ENCODE data around the gene PFKL. TPM values are rescaled to one million over a fixed set of nuclear protein-coding genes. Genes with fewer than 3 reads are reported as not detected.
A peak's percentile ranks its signal among the peaks of the same experiment; 100 is the strongest.
"Not testable (repeated sequence)": the region's sequence is repeated elsewhere in the genome, so short reads cannot be mapped to it uniquely, and the experiment has no call there.

Gene PFKL
- total RNA-seq, 1 donor from 2014 or later = 316 TPM

DNA sequence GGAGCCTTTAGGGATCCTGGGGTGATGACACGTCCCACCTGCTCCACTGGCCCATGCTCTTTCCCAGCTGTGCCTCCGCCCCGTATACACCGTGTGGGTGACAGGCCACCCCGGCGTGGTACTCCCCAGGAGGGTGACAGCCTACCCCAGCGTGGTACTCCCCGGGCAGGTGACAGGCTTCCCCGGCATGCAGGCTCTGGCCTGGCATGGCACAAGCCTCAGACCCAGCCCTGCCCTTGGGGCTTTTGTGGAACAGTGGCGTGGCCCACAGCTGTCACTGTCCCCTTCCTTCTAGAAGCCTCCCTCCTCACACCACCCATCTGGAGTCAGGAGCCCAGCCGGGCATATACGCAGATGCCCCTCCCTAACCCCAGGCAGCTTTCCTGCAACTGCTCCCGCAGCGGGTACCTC is 4.7 kb upstream of the PFKL start:
- DNase-seq = no peak

GRCh38 chr21:44295646-44296045 is 4.2 kb upstream of the PFKL start:
- DNase-seq = no peak

- no peak for DNase-seq
These were observed 3.7 kb upstream of the PFKL start for GRCh38 chr21:44296103-44296519.

DNA sequence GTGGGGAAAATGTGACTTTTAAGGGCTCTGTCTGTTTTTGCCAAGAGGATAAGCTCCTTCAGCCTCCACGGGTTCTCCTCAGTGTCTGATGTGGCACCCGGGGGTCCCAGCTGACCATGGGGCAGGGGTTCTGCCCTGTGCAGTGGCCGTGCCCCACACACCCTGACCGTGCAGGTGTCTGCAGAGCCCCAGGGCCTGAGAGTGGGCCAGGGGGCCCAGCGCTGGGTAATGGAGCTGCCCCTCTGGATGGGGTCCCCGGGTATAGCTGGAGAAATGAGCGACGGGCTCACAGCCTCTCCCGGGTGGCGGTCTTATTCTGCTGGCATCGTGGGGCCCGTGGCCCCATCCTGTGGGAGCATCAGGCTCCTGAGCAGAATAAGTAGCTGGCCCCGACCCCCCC is 2.9 kb upstream of the PFKL start:
- DNase-seq = no peak

DNA sequence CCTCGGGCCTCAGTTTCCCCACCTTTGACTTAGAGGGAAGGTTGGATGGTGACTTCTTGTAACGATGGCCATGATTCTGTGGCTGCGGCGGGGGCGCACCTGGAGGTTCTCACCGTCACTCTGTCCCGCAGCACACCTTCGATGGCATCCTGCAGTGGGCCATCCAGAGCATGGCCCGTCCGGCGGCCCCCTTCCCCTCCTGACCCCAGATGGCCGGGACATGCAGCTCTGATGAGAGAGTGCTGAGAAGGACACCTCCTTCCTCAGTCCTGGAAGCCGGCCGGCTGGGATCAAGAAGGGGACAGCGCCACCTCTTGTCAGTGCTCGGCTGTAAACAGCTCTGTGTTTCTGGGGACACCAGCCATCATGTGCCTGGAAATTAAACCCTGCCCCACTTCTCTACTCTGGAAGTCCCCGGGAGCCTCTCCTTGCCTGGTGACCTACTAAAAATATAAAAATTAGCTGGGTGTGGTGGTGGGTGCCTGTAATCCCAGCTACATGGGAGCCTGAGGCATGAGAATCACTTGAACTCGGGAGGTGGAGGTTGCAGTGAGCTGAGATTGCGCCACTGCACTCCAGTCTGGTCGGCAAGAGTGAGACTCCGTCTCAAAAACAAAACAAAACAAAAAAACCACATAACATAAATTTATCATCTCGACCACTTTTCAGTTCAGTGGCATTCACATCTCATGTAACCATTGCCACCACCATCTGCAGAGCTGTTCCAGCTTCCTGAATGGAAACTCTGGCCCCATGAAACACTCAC is 2.1 kb upstream of the PFKL start:
- peak; percentile 90 for DNase-seq

DNA sequence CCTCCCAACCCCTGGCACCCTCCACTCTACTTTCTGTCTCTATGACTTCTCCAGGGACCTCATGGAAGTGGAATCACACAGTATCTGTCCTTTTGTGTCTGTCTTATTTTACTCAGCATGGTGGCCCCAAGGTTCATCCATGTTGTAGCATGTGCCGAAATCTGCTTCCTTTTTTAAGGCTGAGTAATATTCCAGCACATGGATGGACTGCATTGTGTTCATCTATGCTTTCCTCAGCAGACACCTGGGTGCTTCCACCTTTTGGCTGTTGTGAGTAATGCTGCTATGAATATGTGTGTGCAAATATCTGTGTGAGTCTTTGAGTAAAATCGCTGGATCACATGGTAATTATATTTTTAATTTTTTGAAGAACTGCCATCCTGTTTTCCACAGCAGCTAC is 1.6 kb upstream of the PFKL start:
- DNase-seq = peak; percentile 43

DNA sequence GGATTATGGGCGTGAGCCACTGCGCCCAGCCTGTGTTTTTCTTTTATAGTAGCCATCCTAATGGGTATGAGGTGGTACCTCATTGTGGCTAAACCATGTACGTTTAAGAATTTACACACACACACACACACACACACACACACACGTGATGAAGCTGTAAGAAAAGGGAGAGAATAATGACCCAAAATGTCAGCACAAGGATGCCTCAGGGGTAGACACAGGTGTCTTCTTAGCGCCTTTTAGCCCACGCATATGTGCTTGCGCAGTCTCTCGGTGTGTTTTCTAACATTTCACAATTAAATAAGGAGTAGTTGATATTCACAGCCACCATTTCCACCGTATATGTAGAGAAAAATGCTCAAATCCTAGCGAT is 782 bp upstream of the PFKL start:
- DNase-seq = peak; percentile 18

GRCh38 chr21:44300262-44300959 is 558 bp downstream of the PFKL start:
- peak; percentile 54 for DNase-seq

DNA sequence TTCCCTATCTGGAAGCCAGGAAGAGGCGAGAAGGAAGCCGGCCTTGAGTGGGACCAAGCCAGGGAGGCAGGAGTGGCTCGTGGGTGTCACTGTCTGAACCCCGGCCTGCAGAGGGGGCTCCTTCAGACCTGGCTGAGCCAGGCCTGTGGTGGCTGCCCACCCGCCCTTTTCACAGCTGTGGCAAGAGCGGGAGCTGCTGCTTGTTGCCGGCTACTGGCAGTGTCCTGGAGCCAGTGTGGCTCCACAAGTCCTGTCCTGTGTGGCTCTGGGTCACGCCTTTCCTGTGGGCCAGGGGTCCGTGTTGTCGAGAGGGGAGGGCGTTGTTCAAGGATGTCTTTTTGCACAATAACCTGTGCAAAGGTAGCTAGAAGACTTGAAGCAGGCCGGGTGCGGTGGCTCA is 1.3 kb downstream of the PFKL start:
- DNase-seq = peak; percentile 10

- DNase-seq = peak; percentile 26
These were observed 2.1 kb downstream of the PFKL start for GRCh38 chr21:44301961-44302406.

- DNase-seq = not testable (repeated sequence)
These were observed 2.9 kb downstream of the PFKL start for GRCh38 chr21:44302573-44303401.

- peak; percentile 18 for DNase-seq
These were observed 3.7 kb downstream of the PFKL start for GRCh38 chr21:44303490-44303981.

DNA sequence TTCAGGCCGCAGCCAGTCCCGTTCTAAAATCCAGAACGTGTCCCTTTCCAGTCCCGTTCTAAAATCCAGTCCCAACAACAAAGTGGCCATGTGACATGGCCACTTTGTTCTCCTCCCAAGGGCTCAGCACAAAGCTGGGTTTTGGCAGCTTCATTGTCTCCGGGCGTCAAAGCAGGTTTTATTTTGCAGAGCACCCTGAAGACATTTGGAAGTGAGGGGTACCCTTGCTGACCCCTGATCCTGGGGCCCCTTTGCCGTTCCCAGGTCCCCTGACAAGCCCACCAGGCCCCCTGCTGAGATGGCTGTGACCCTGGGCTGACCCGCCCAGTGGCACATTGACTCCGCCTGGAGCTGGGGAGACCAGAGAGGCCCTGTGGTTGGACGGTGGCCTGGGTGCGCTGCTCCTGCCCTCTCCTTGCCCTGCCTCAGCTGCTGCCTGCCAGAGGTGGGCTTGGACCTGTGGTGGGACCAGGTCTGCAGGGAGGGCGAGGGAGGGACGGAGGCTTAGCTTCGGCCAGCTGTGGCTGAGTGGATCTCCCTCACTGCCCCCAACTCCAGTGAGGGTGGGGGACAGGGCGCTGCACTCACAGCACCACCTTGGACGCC is 4.3 kb downstream of the PFKL start:
- no peak for DNase-seq

GRCh38 chr21:44304877-44305293 is 5.0 kb downstream of the PFKL start:
- DNase-seq = peak; percentile 79

DNA sequence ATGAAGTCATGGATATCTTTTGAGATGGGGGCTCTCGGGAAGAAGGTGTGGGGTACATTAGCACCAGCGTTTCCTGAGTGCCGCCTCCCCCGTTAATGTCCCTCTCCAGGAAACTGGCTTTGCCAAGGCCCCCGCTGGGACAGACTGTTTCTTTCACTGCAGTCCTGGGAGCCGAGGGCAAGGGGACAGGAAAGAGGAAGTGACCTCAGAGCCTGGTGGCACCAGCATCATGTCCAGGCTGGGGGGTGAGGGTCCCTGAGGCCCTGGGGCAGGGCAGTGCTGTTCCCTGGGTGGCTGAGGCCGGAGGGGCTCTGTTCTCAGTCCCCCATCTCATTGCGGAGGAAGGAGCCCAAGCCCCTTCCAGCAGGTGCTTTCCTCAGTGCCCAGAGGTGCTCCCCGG is 5.8 kb downstream of the PFKL start:
- peak; percentile 37 for DNase-seq

DNA sequence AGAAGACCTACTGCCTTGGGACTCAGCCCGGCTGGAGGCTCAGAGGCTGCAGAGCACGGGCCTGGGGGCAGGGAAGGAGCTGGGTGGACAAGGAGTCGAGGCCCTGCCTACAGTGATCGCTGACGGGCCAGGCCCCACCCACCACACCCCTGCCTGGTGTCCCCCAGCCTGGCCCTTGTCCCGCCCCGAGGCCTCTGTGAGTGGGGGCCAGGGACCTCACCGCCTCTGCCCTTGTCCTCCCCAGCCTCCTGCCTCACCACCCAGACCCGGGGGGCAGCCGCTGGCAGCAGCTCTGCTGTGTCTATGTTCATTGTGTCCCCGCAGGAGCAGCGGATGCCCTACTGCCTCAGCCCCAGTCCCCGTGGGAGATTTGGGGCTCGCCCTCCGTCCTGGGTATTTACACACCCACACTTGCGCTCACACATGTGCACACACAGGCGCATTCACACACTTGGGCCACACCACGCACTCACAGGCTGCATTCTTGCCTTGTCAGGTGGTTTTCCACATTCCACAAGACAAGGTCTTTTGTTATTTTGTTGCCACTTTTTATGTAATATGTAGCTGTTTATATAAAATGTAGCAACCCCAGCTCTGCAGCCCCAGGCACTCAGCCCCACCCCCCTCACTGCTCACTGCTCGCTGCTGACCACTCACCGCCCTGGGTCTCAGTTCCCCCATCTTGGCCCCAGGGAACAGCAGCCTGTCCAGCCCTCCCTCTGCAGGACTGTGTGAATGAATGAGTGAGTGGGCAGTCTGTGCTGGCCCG is 7.3 kb downstream of the PFKL start:
- no peak for DNase-seq

DNA sequence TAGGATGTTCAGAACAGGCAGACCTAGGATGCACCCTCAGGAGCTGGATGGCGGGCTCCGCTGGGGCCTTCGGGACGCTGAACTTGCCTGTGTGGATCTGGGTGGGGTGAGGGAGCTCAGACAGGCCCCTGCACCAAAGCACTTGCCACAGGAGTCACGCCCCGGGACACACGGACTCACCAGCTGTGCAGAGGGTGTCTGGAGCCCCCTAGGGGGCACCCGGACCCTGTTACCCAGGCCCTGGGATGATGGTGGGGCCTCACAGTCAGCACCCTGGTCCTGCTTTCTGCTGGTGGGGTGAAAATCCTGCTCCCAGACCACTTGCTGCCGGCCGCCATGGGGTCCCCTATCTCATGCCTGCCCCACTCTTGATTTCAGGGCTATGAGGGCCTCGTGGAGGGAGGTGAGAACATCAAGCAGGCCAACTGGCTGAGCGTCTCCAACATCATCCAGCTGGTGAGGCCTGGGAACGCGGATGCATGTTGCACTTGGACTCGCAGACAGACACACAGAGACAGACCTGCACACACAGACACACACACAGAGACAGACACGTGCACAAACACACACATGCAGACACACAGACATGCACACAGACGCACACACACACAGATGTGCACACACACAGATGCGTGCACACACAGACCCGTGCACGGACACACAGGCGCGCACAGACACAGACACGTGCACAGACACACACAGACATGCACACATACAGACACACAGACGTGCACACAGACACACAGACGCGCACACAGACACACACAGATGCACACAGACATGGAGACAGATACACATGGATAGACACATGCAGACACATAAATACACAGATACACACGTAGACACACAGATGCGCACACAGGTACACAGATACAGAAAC is 11.0 kb downstream of the PFKL start:
- no peak for DNase-seq

DNA sequence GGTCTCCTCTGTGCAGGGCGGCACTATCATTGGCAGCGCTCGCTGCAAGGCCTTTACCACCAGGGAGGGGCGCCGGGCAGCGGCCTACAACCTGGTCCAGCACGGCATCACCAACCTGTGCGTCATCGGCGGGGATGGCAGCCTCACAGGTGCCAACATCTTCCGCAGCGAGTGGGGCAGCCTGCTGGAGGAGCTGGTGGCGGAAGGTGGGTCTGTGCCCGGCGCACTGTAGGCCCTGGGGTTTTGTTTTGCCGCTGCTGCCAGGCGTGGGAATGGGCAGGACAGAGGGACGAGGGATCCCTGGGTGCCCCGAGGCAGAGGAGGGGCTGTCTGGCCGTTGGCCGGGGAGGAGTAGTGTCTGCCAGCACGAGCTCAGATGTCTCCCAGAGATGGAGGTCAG is 12.2 kb downstream of the PFKL start:
- no peak for DNase-seq

- DNase-seq = no peak
These were observed 12.9 kb downstream of the PFKL start for GRCh38 chr21:44312716-44313115.

DNA sequence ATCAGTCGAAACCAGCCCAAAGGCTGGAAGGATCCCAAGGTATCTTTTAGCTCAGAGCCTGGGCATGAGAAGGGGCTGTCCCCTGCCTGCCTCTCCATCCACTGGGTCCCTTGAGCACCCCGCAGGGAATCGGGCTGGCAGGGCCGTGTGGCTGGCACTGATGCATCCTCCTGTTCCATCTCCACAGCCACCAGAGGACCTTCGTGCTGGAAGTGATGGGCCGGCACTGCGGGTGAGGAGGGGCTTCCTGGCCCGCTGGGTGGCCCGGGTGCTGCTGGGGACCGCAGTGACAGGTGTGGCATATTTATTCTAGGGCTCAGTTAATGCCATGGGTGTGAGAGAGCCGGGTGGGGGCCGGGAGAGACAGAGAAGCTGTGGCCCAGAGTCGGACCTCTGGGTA is 13.6 kb downstream of the PFKL start:
- DNase-seq = no peak

DNA sequence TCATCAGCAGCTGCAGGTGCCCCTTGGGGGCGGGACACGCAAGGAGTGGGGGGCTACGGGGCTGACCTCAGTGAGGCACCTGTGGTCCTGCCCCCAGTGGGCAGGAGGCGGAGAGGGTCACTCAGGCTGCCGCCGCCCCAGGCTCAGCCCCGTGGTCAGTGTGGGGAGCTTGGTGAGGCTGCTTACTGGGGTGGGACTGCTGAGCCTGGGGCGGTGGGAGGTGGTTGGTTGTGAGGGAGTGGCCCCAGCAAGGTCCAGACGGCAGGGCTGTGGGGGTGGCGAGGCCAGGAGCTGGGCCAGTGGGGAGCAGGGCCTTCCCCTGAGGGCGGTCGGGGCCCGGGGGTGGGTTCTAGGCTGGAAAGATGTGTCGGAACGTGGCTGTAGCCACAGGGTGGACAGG is 14.3 kb downstream of the PFKL start:
- DNase-seq = no peak
